Dermis microvascular lymphatic vessel endothelial cell (primary cell): ENCODE measurements around the gene ELFN2. TPM values are rescaled to one million over a fixed set of nuclear protein-coding genes. Genes with fewer than 3 reads are reported as not detected.

ENCODE experiments used
- DNase-seq, 2 donors: peaks; one replicate each; pipeline versions ENCODE4 v3.0.0 to v3.0.0-alpha.2; 2010; ENCODE audit warnings: low read depth in 2 of 2
- total RNA-seq: library from RNA; depleted of rRNA; stranded (reverse); fragments of >200 nt; gene quantifications from 2 replicates; pipeline ENCODE4 v1.2.1, GENCODE V29; 2014

The ELFN2 gene
- total RNA-seq, 1 donor from 2014 or later, result under 0.01 TPM

DNA sequence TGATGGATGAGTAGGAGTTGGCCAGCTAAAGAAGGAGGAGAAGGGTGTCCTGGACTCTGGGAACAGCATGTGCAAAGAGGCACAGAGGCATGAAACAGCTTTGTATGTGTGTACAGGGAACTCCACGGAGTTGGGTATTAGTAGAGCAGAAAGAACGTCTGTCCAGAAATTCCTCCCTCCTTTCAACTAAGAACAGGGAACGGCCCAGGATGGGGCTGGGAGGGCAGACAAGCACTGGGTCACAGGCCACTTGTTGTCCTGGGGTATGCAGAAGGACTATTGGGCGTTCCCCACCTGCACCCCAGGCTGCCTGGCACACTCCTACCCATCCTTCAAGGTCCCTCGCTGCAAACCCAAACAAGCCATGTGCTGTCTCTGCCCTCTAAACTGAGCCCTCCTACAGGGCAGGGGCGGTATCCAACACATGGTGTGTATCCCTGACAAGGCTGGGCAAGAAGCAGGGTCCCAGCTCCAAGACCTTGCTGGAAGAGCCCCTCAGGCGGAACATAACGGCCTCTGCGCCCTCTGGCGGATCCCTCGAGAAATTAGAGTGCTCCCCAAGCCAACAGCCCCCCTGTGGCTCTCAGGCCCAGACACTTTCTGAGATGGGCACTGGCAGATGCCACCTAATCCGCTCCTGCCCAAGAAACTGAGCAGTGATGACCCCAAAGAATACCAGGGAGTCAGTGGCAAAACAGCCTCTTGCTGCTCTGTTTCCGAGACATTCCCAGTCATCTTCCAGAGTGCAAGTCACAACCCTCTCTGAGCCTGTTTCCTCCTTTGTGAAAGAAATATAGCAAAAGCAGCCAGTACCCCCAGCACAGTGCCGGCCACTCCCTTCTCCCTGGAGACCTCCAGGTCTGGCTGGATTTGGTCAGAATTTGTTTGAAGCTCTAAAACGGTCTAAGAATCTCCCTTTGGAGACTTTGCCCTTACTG is 1.6 kb upstream of the ELFN2 start:
- peak; percentile 14 to 54 for DNase-seq

GRCh38 chr22:37427711-37428635 is 694 bp upstream of the ELFN2 start:
- no peak for DNase-seq

DNA sequence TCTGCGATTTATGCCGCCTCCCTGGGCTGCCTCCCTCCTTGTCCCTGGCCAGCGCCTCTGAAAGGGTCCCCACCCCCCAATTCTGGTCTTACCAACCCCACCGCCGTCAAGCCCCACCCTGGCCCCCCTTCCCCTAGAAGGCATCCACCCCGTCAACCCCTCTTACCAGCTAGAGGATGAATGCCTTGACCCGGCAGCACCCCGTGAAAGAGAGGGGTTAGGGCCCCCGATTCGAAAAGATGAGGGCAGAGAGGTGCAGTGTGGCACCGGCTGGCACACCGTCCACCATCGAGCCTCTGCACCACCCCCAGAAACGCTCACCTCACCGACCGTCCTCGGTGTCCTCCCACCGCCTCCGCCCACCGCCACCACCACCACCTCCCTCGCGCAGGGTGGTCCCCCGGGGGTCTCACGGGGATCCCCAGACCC is 559 bp downstream of the ELFN2 start:
- no peak for DNase-seq

- peak in 1 of 2 donors; percentile 23 for DNase-seq
Observed at GRCh38 chr22:37425800-37426705, 1.2 kb downstream of the ELFN2 start.

- no peak for DNase-seq
Observed at GRCh38 chr22:37425369-37425768, 1.9 kb downstream of the ELFN2 start.

DNA sequence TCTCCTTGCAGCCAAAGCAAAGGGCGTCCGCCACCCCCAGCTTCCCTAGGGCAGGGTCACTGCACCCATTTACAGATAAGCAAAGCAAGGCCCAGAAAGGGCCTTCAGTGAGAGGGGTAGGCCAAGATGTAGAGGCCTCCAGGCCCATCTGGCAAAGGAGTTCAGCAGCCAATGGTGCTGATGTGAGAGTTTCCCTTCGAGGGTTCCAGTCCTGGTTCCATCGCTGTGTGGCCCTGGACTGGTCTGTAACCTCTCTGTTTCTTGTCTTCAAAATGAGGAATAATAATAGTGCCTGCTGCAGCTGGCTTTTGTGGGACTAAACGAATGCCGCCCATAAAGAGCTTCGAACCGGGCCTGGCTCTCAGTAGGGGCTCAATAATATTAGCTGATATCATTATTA is 4.0 kb downstream of the ELFN2 start:
- no peak for DNase-seq

DNA sequence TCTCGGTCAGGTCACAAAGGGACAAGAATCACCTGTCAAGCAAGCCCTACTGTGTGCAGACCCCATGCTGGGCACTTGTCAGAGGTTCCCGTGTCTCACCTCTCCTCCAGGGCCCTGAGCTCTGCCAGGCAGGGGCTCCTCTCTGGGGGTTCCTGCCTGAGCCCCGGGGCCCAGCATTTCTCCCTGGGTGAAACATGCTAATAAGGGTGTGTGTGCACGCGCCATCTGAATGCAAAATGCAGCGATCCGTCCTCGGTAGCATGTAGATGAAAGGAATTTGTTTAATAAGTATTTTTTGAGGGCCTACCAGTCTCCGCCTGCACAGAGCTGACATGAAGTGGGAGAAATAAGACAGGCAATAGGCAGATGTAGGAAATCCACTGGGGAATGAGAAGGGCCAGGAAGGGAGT is 5.8 kb downstream of the ELFN2 start:
- DNase-seq, result no peak

DNA sequence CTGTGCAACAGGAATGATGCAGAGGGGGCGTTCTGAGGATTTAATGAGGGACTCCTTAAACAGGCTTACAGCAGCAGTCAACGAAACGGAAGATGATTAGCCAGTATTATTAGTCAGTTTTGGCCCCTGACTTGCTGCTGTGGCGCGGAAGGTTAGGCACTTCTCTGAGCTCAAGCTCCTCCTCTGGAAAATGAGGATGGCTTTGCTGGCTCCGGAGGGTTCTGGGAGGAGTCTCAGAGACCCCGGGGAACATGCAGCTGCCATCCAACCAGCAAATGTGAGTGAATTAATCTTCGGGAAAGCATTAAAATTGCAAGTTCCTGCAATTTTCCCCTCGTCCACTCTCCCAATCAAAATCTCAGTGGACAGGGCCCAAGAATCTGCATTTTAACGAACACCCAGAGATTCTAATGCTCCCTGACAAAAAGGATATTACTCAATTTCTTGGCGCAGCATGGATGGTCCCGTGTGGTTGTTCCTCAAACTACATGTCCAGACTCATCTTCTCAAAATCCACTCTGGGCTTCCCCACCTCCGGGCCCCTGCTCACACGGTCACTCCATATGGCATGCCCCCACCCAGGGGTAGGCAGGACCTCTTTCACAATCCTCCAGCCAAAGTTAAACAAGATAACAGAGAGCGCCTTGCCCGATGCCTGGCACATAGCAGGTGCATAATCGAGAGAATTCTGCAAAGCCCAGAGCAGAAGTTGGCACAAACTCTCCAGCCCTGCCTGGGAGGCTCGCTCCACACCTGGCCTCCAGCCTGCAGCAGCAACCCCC is 6.4 kb downstream of the ELFN2 start:
- peak in 1 of 2 donors; percentile 33 for DNase-seq

- DNase-seq, result no peak
Observed at GRCh38 chr22:37419969-37420685, 7.2 kb downstream of the ELFN2 start.

DNA sequence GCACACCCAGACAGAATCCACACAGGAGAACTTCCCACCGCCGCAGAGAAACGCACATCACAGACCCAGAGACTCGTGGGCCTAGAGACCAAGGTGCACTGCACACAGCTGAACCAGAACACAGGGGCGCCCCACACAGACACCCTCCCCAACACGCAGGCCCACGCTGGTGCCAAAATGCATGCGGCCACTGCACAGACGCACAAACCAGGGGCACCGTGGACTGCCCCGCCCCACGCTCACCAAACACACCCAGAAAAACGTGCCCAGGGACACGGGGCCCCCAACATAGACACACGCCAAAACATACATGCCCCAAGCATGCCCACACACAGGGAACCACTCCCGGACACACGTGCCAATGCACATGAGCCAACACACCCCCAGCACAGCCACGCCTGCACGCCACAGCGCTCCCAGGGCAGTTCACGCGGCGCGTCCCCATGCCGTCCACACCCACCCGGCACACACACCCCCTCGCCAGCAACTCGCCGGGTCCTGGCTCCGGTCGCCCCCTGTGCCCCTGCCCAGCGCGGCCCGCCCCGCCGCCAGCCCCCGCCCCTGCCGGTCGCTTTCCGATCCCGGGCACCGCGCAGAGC is 7.8 kb downstream of the ELFN2 start:
- DNase-seq, result no peak

DNA sequence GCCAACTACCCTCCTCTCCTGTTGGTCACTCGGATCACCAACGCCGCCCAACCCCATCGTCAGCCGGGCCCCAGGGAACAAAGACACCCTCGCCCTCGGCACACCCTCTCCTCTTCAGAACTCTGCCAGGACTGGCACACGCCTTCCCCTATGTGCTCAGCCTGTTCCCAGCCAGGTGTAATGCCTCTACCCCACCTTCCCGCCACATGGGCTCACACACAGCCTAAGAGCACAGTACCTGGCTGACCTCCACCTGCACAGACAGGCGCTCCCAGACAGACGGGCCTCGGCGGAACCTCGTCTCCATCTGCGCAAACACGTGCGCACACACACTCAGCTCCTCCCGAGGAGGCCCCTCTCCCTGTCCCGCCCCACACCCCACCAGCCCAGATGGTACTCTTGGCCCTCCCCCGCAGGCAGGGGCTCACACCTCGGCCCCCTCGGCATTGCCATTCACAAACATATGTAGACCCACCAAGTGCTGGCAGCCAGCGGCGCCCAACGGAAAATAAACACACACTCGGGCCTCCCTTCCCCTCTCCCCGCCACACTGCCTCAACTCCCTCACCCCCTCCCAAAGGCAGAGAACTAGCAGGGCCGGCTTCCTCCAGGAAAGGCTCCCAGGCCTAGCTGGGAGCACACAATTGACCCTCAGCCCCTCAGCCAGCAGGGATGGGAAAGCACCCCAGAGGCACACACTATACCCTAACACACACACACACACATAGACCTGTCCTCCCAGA is 8.5 kb downstream of the ELFN2 start:
- DNase-seq, result no peak

GRCh38 chr22:37417677-37418348 is 9.5 kb downstream of the ELFN2 start:
- DNase-seq, result no peak

DNA sequence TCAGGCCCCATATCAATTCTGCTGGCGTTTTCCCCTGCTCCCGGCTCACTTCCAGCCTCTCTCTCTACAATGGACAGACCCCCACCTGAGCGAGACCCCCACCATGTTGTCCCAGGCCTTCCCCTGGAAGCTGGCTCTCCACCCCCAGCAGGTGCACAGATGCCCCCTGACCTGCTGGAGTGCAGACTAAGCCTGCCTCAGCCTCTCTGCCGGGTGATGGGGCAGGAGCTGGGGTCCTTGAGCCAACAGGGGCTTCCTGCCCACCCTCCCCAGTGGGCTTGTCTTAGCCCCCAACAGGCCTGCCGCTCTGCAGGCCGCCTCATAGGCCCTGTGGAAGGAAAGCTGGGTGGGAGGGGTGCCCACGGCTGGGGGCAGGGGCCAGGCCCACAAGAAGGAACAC is 10.0 kb downstream of the ELFN2 start:
- no peak for DNase-seq

DNA sequence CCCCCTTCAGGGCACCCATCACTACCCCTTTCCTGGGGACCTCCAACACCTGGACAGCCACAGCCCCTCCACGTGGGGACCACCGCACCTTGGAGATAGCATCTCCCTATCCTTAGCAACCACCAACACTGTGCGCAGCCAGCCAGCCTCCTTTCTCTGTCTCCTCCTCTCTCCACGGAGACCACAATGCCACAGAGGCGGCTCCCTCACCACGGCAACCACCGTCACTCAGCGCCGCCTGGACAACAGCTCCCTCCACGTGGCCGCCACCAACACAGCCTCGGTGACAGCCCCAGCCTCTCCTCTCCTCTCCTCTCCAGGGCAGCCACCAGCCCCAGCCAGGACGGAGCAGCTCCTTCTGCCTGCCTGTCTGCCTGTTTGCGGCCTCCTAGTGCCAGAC is 10.5 kb downstream of the ELFN2 start:
- DNase-seq, result no peak

- no peak for DNase-seq
Observed at GRCh38 chr22:37416389-37416788, 10.9 kb downstream of the ELFN2 start.

- no peak for DNase-seq
Observed at GRCh38 chr22:37415210-37415609, 12.1 kb downstream of the ELFN2 start.

DNA sequence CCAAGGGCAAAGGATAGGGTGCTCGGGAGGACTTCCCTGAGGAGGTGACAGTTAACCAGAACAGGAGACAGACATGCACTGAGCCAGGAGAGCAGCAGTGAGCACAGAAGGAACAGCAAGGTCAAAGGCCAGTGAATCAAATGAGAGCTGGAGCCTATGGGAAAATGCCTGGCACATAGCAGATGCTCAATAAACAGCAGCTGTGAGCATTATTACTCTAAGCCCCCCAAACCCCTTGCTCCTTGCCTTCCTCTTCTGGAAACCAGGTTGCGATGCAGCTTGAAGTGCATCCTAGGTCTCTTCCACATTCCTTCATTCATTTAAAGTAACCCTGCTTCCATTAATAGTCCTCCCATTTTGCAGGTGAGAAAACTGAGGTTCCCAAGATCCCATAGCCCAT is 13.0 kb downstream of the ELFN2 start:
- DNase-seq, result no peak

DNA sequence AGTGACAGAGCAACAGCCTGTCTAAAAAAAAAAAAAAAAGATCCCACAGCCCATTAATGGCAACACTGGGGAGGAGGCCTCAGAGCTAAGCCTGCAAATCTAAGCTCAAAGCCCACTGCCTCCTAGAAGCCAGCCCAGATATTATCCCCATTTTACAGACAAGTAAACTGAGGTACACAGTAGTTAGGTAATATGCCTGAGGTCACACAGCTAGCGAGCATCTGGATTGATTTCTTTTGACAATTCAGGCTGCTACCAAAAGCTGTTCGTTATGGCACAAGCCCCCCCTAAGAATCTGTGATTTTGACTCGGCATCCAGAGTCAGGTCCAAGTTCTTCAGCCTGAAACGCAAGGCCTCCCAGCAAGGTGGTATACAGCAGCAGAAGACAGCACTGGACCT is 13.7 kb downstream of the ELFN2 start:
- no peak for DNase-seq
